ENCODE data around the gene TUBGCP2.
"Not testable (repeated sequence)": the region's sequence is repeated elsewhere in the genome, so short reads cannot be mapped to it uniquely, and the experiment has no call there.

The TUBGCP2 gene

GRCh38 chr10:133270204-133270603 is 38.5 kb downstream of the TUBGCP2 start:
- no peak for DNase-seq (ENCODE audit: low read depth in 1 of 2, low spot score in 1 of 2)

DNA sequence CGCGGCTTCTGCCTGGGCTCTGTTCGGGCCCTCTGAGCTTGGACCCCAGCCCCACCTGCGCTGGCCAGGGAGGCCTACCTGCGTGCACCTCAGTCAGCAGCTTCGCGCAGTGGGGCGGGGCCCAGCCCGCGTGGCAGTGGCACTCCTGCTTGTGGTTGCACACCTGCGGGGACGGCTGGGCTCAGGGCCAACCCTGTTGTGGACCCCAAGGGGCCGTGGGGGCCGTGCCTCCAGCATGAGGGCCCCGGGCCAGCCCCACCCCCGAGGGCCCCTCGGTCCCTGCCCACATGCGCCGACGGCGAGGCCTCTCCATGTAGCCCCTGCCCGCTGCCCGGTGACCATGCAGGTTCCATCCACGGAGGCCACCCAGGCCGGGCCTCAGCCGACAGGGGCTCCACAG is 39.3 kb downstream of the TUBGCP2 start:
- no peak for DNase-seq (ENCODE audit: low read depth in 1 of 2, low spot score in 1 of 2)

DNA sequence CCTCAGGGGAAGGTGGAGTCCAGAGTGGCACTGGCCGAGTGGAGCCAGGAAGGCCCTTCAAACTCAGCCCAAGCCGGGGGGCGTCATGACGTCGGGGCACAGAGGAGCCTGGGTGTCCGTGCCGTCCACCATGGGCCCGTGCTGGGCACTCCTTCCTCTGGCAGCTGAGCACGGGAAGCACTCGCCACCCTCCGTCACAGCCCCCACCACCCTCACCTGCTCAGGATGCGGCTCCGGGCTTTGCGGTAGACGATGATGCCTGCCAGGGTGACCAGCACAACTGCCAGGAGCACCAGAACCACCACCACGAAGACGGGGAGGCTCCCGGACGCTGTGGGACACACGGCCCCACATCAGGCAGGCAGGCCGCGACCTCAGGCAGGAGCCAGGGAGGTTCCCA is 40.1 kb downstream of the TUBGCP2 start:
- DNase-seq (ENCODE audit: low read depth in 1 of 2, low spot score in 1 of 2): no peak

DNA sequence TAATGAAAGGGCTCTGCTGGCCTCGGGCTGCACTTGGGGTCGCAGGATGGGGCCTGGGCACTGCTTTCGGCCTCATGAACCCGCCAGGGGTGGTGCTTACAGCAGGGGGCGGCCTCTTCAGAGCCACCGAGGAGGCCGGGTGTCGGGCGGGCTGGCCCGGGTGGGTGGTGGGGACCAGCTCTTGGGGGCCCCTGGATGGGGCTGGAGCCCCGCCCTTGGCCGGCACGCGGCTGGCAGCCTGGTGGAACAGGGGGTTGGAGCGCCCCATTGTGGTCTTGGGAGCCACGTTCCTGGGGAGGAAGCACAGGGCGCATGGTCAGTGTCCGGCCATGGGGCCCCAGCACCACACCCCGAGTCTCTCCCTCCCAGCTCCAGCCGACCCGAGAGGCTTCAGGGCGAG is 40.8 kb downstream of the TUBGCP2 start:
- DNase-seq (ENCODE audit: low read depth in 1 of 2, low spot score in 1 of 2): no peak

GRCh38 chr10:133267293-133267692 is 41.4 kb downstream of the TUBGCP2 start:
- DNase-seq (ENCODE audit: low read depth in 1 of 2, low spot score in 1 of 2): no peak

- no peak for DNase-seq (ENCODE audit: low read depth in 1 of 2, low spot score in 1 of 2)
Observed at GRCh38 chr10:133266056-133266795, 42.4 kb downstream of the TUBGCP2 start.

- not testable (repeated sequence) for DNase-seq (ENCODE audit: low read depth in 1 of 2, low spot score in 1 of 2)
Observed at GRCh38 chr10:133265052-133265451, 43.6 kb downstream of the TUBGCP2 start.

GRCh38 chr10:133264461-133264860 is 44.2 kb downstream of the TUBGCP2 start:
- no peak for DNase-seq (ENCODE audit: low read depth in 1 of 2, low spot score in 1 of 2)

DNA sequence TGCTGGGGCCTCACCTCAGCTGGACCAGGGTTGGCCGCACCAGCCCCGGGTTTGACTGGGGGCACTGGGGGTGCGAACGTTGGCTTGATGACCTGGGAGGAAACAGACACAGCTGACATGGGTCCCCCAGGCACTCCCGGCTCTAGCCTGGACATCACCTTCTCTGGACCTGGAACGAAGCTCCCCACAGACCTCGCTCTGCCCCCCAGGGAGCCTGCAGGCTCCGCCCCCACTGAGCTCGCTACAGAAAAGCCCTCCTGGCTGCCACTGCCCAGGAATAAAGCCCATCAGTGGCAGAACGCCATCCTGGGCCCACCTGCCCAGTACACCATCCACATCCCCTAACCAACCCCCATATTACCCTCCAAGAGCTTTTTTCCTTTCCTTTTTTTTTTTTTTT is 45.0 kb downstream of the TUBGCP2 start:
- no peak for DNase-seq (ENCODE audit: low read depth in 1 of 2, low spot score in 1 of 2)

GRCh38 chr10:133262696-133263095 is 46.0 kb downstream of the TUBGCP2 start:
- DNase-seq (ENCODE audit: low read depth in 1 of 2, low spot score in 1 of 2): no peak

DNA sequence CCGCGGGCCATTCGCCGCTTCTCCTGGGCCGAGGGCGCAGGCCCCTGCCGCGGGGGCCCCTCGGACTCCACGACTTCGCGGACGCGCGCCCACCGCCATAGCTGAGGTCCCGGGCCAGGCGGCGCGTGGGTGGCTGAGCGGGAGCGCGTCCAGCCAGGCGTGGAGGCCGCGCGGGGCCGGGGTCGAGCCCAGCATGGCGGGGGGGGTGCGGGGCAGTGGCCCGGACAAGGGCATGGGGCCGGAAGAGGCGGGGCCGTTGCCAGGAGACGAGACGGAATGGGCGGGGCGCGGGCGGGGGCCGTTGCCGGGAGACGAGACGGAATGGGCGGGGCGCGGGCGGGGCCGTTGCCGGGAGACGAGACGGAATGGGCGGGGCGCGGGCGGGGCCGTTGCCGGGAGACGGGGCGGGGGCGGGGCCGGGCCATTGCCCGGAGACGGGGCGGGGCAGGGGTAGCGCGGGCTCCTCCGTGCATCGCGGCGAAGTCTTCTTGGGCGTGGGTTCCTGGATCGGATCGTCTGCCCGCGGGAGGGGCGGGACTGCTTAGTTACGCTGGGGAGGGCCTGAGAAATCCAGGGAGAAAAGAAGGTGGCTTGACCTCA is 46.8 kb downstream of the TUBGCP2 start:
- DNase-seq (ENCODE audit: low read depth in 1 of 2, low spot score in 1 of 2): peak; percentile 73 to 81

DNA sequence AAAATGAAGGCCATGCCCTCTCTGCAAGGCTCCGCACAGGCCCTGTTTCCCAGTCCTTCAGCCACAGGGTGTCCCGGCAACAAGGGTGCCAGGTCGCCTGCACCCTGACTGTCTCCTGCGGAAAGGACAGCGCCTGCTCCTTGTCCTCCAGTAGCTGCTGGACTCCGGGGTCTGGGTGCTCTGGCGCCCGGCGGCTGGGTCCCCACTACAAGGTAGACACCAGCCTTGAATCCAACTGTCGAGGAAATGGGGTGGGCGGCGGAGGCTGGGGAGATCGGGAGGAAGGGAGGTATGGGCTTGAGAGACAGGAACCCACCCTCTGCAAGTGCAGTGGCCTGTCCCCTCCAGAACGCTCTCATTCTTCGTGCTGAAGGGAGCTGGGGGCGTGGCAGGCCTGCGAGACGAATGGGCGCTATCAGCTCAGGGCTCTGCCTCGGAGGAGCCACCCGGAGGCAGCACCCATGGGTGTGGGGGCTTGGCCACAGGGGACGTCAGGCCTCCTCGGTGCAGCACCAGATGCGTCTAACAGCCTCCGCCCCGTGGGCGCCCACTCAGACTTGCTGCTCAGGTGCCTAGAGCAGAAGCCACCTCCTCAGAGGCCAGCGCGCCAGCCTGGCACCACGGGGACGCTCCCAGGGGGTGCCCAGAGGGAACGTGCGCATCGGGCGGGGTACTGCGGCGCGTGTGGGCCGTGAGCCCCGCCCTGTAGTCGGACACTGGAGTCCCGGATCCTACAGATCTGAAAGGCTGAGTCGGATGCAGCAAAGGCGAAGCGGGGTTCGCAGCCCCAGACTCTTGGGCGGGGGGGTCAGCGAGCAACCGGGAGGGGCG is 47.6 kb downstream of the TUBGCP2 start:
- peak; percentile 31 to 48 for DNase-seq (ENCODE audit: low read depth in 1 of 2, low spot score in 1 of 2)

- DNase-seq (ENCODE audit: low read depth in 1 of 2, low spot score in 1 of 2): no peak
Observed at GRCh38 chr10:133259602-133259989, 49.1 kb downstream of the TUBGCP2 start.

- peak; percentile 62 to 75 for DNase-seq (ENCODE audit: low read depth in 1 of 2, low spot score in 1 of 2)
Observed at GRCh38 chr10:133258818-133259601, 49.7 kb downstream of the TUBGCP2 start.

GRCh38 chr10:133258066-133258817 is 50.4 kb downstream of the TUBGCP2 start:
- no peak for DNase-seq (ENCODE audit: low read depth in 1 of 2, low spot score in 1 of 2)

DNA sequence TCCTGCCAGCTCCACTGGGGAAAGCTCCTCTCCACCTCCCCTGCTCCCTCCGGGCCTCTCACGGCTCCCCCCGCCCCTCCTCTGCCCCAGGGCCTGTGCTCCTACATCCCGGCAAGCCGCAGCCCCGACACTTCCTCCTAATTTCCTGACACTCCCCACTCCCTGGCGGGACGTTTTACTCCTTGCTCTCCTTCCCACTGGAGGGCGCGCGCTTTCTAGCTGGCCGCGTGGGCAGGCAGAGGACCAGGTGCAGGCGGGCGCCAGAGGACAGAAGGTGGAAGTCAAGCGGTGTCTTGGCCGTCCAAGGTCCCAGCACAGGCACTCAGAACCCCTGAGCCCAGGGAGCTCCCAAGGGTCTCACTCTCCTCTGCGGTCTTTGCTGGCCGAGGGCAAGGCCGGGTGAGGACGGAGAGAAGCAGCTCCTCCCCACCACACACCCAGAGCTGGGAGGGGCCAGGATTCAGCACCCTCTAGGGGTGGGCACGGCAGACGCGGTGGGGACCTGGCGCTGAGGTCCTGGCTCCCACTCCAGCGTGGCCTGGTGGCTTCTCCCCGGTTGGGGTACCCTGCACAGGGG is 51.1 kb downstream of the TUBGCP2 start:
- no peak for DNase-seq (ENCODE audit: low read depth in 1 of 2, low spot score in 1 of 2)

GRCh38 chr10:133255323-133255722 is 53.3 kb downstream of the TUBGCP2 start:
- no peak for DNase-seq (ENCODE audit: low read depth in 1 of 2, low spot score in 1 of 2)

DNA sequence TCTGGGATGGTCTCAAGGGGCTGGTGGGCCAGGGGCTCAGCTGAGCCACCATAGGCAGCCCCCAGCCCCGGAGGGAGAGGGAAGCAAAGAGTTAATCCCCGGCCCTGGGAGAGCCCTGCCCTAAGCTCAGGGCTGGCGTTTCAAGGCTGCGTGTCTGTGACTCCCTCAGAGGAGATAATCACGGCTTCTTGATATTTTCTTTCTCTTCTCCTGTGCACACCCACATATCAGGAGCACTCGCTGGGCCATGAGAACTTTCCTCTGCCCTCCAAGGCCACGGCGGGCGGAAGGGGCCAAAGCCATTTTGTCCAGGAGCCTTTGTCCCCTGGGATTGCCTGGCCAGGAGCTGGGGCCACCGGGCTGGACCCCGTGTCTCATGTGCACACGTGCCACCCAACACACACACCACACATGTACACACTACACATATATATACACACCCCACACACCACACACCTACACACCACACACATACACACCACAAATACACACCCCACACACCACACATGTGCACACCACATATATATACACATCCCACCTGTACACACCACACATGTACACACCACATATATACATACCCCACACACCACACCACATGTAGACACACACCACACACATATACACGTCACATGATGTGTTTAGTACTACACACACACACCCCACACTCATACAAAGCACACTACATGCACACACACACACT is 54.1 kb downstream of the TUBGCP2 start:
- no peak for DNase-seq (ENCODE audit: low read depth in 1 of 2, low spot score in 1 of 2)

GRCh38 chr10:133253361-133253955 is 55.2 kb downstream of the TUBGCP2 start:
- no peak for DNase-seq (ENCODE audit: low read depth in 1 of 2, low spot score in 1 of 2)

All from activated T-helper 1 cell treated with anti-CD3 and anti-CD28 coated beads, Interleukin-2, amount 50 U/mL, for 16 hours (primary cell).